ENCODE data around the gene DENND1A.

Gene DENND1A

GRCh38 chr9:123615381-123615780, 314.5 kb downstream of the DENND1A start:
- ChIA-PET CTCF (interaction anchor here (0.6 kb wide), 1 partner anchor 16 kb away, joined by 3 read pairs; no protein-coding TSS in a partner anchor), POLR2A (no interaction called here)
- no peak for TF ChIP-seq CTBP1 (IDR thresholded peaks at IDR 0.05; ENCODE audit: borderline replicate concordance)

GRCh38 chr9:123614306-123615263, 315.3 kb downstream of the DENND1A start:
- DNase-seq (ENCODE audit: extremely low spot score) = no peak
- ChIA-PET CTCF (interaction anchor here (0.6 to 1.8 kb wide), 2 partner anchors 13 to 15 kb away, joined by 3 to 4 read pairs; no protein-coding TSS in a partner anchor), POLR2A (no interaction called here)
- TF ChIP-seq HDGF (IDR thresholded peaks at IDR 0.05; ENCODE audit: borderline replicate concordance) (no peak), FOXA1 (IDR thresholded peaks at IDR 0.05) (no peak), ARNT (IDR thresholded peaks at IDR 0.05) (no peak), SP1 (IDR thresholded peaks at IDR 0.05) (no peak), FOXK2 (IDR thresholded peaks at IDR 0.05) (no peak), ELF4 (IDR thresholded peaks at IDR 0.05) (no peak), NFRKB (IDR thresholded peaks at IDR 0.05) (no peak), ZNF384 (IDR thresholded peaks at IDR 0.05) (no peak), L3MBTL2 (conservative IDR thresholded peaks at IDR 0.05) (no peak), TARDBP (IDR thresholded peaks at IDR 0.05) (no peak), FOXM1 (IDR thresholded peaks at IDR 0.05; ENCODE audit: borderline replicate concordance) (no peak), LEF1 (IDR thresholded peaks at IDR 0.05; ENCODE audit: borderline replicate concordance) (no peak), SUZ12 (IDR thresholded peaks at IDR 0.05) (no peak), BHLHE40 (IDR thresholded peaks at IDR 0.05; ENCODE audit: borderline replicate concordance) (no peak), CTBP1 (IDR thresholded peaks at IDR 0.05; ENCODE audit: borderline replicate concordance) (no peak), PKNOX1 (IDR thresholded peaks at IDR 0.05) (no peak)

More at GRCh38 chr9:123615381-123615780, 314.5 kb downstream of the DENND1A start:
- DNase-seq (ENCODE audit: extremely low spot score) = no peak

GRCh38 chr9:123611226-123611625, 318.7 kb downstream of the DENND1A start:
- POLR2A ChIA-PET = no interaction called here
- no peak for TF ChIP-seq NFRKB (IDR thresholded peaks at IDR 0.05)
- no peak for TF ChIP-seq CTBP1 (IDR thresholded peaks at IDR 0.05; ENCODE audit: borderline replicate concordance)
- TF ChIP-seq LEF1 (IDR thresholded peaks at IDR 0.05; ENCODE audit: borderline replicate concordance) = no peak
- TF ChIP-seq L3MBTL2 (conservative IDR thresholded peaks at IDR 0.05) = no peak
- no peak for TF ChIP-seq HDGF (IDR thresholded peaks at IDR 0.05; ENCODE audit: borderline replicate concordance)
- TF ChIP-seq PKNOX1 (IDR thresholded peaks at IDR 0.05) = no peak
- no peak for TF ChIP-seq ZNF384 (IDR thresholded peaks at IDR 0.05)
- no peak for TF ChIP-seq SUZ12 (IDR thresholded peaks at IDR 0.05)
- CTCF ChIA-PET = no interaction called here
- no peak for DNase-seq (ENCODE audit: extremely low spot score)

- CTCF ChIA-PET = no interaction called here
- POLR2A ChIA-PET = no interaction called here
- no peak for DNase-seq (ENCODE audit: extremely low spot score)
- TF ChIP-seq CTBP1 (IDR thresholded peaks at IDR 0.05; ENCODE audit: borderline replicate concordance) (no peak), SUZ12 (IDR thresholded peaks at IDR 0.05) (no peak), FOXK2 (IDR thresholded peaks at IDR 0.05) (no peak), FOXM1 (IDR thresholded peaks at IDR 0.05; ENCODE audit: borderline replicate concordance) (no peak), ELF4 (IDR thresholded peaks at IDR 0.05) (no peak), FOXA1 (IDR thresholded peaks at IDR 0.05) (no peak), ZNF384 (IDR thresholded peaks at IDR 0.05) (no peak), HDGF (IDR thresholded peaks at IDR 0.05; ENCODE audit: borderline replicate concordance) (no peak), LEF1 (IDR thresholded peaks at IDR 0.05; ENCODE audit: borderline replicate concordance) (no peak), BHLHE40 (IDR thresholded peaks at IDR 0.05; ENCODE audit: borderline replicate concordance) (no peak), L3MBTL2 (conservative IDR thresholded peaks at IDR 0.05) (no peak), NFRKB (IDR thresholded peaks at IDR 0.05) (no peak), PKNOX1 (IDR thresholded peaks at IDR 0.05) (no peak), SP1 (IDR thresholded peaks at IDR 0.05) (no peak), TARDBP (IDR thresholded peaks at IDR 0.05) (no peak), ARNT (IDR thresholded peaks at IDR 0.05) (no peak)
Observed at GRCh38 chr9:123609844-123610243, 320.1 kb downstream of the DENND1A start.

GRCh38 chr9:123608104-123608503, 321.8 kb downstream of the DENND1A start:
- CTCF ChIA-PET = no interaction called here
- no peak for DNase-seq (ENCODE audit: extremely low spot score)
- POLR2A ChIA-PET = no interaction called here
- TF ChIP-seq LEF1 (IDR thresholded peaks at IDR 0.05; ENCODE audit: borderline replicate concordance) (no peak), PKNOX1 (IDR thresholded peaks at IDR 0.05) (no peak), FOXM1 (IDR thresholded peaks at IDR 0.05; ENCODE audit: borderline replicate concordance) (no peak), FOXK2 (IDR thresholded peaks at IDR 0.05) (no peak)

GRCh38 chr9:123607479-123607878, 322.4 kb downstream of the DENND1A start:
- POLR2A ChIA-PET = no interaction called here
- CTCF ChIA-PET = no interaction called here
- DNase-seq (ENCODE audit: extremely low spot score) = no peak
- TF ChIP-seq FOXK2 (IDR thresholded peaks at IDR 0.05) (no peak), TARDBP (IDR thresholded peaks at IDR 0.05) (no peak), LEF1 (IDR thresholded peaks at IDR 0.05; ENCODE audit: borderline replicate concordance) (no peak), SP1 (IDR thresholded peaks at IDR 0.05) (no peak), CTBP1 (IDR thresholded peaks at IDR 0.05; ENCODE audit: borderline replicate concordance) (no peak), SUZ12 (IDR thresholded peaks at IDR 0.05) (no peak), BHLHE40 (IDR thresholded peaks at IDR 0.05; ENCODE audit: borderline replicate concordance) (no peak), FOXM1 (IDR thresholded peaks at IDR 0.05; ENCODE audit: borderline replicate concordance) (no peak), PKNOX1 (IDR thresholded peaks at IDR 0.05) (no peak), ELF4 (IDR thresholded peaks at IDR 0.05) (no peak), L3MBTL2 (conservative IDR thresholded peaks at IDR 0.05) (no peak), FOXA1 (IDR thresholded peaks at IDR 0.05) (no peak), HDGF (IDR thresholded peaks at IDR 0.05; ENCODE audit: borderline replicate concordance) (no peak), ZNF384 (IDR thresholded peaks at IDR 0.05) (no peak), NFRKB (IDR thresholded peaks at IDR 0.05) (no peak), ARNT (IDR thresholded peaks at IDR 0.05) (no peak)

Data from HEK293T (cell line).